GM15510 (cell line): ENCODE measurements around the gene TYRP1.

ENCODE experiments used
- POLR2A ChIP-seq: IDR thresholded peaks from 3 replicates; pipeline ENCODE4 v1.6.1; 2011; ENCODE audit warnings: borderline replicate concordance; ENCODE audit not compliant: insufficient read length; ENCODE audit errors: extremely low read depth

Gene TYRP1

DNA sequence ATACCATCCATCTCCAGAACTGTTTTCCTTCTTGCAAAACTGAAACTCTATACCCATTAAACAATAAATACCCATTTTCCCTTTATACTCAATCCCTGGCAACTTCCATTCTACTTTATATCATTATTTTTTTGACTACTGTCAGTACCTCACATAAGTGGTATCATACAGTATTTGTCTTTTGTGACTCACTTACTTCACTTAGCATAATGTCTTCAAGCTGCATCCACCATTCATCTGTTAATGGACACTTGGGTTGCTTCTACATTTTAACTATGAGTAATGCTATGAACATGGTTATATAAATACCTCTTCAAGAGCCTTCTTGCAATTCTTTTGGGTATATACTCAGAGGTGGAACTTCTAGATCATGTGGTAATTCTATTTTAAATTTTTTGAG, 11.6 kb upstream of the TYRP1 start:
- TF ChIP-seq POLR2A = no peak

DNA sequence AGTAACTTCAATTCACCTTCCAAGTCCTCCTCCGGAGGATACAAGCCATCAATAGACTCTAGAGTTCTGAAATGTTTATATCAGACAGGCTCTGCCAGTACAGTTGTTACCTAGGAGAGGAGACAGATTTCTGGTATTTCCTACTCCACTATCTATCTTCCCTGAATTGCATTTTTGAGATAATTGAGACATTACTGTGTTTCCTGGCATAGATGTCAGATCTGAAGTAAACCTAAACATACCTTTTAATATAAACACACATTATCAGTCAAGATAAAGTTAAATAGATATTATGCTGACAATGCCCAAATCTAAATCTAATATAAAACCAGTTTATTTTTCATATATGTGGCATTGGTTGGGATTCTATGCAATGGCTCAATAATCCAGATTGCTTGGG, 8.2 kb upstream of the TYRP1 start:
- TF ChIP-seq POLR2A = no peak

DNA sequence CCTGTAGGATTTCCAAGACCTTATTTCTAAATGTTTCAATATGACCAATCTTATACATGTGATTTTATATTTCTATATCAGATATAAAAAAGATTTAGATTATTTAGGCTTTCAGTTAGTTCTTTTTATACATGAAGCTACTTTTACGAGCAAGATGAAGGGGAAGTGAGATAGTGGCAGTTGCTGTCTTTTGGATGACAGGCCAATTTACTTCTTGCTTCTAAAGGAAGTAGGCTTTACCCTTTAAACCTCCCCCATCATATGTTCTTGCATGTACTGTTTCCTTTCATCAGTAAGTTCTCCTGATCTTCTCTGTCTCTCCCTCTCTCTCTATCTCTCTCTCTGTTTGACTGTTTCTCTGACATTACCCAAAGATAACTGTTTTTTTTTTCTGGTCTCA, 4.0 kb upstream of the TYRP1 start:
- TF ChIP-seq POLR2A = no peak

DNA sequence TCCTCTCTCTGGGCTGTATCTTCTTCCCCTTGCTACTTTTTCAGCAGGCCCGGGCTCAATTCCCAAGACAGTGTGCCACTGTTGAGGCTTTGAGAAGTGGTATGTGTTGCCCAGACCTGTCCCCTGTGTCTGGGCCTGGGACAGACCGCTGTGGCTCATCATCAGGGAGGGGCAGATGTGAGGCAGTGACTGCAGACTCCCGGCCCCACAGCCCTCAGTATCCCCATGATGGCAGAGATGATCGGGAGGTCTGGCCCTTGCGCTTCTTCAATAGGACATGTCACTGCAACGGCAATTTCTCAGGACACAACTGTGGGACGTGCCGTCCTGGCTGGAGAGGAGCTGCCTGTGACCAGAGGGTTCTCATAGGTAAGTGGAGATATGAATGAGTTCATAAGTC, 828 bp downstream of the TYRP1 start:
- no peak for TF ChIP-seq POLR2A

DNA sequence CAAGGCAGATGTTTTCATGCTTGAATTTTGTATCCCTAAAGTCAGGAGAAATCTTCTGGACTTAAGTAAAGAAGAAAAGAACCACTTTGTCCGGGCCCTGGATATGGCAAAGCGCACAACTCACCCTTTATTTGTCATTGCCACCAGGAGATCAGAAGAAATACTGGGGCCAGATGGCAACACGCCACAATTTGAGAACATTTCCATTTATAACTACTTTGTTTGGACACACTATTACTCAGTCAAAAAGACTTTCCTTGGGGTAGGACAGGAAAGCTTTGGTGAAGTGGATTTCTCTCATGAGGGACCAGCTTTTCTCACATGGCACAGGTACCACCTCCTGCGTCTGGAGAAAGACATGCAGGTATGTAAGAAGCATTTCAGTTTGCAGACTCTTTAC, 2.3 kb downstream of the TYRP1 start:
- TF ChIP-seq POLR2A = no peak

DNA sequence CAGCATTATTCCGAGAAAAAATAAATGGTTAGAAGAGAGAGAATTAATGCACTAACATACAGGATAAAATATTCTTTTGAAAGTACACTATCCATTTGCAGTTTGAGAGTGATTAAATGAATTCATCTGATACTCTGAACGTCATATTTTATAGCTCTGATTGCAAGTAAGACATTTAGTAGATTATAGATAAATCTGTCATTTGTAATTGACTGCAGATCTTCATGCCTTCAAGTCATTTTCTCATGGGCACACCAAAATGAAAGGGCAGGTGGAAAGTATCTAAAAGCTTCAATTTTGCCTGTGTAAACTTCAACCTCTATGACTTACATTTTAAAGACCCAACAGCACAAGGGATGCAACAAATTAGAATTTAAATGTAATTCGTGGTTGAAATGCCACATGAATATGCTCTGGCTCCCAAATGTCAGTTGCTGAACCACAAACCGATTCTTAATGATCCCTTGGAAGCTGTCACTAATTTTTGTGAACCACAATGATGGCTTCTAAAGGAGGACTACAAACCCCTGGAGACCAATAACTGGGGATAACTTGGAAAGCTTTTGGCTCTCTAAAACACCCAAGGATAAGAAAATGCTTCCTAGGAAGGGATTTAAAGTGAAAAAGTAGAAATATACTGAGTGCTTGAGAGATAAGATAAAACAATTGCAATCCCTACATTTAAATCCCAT, 3.9 kb downstream of the TYRP1 start:
- no peak for TF ChIP-seq POLR2A

DNA sequence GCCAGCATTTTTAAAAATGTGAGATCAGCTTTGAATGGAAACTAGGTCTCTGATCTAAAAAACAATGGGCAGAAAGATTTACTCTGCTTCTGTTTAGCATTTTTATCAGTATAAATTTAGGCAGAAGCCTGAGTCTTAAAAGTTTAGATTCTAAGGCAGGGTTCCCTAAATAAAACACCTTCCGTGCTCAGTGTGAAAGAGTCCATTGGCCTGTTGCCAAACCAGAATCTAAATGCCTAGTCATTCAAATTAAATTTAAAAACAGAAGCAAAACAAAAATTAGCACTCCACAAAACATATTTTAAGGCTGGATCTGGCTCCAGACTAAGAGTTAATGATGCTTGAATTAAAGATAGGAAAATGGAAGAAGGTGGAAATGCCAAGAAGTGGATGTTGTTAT, 4.5 kb downstream of the TYRP1 start:
- TF ChIP-seq POLR2A = no peak

DNA sequence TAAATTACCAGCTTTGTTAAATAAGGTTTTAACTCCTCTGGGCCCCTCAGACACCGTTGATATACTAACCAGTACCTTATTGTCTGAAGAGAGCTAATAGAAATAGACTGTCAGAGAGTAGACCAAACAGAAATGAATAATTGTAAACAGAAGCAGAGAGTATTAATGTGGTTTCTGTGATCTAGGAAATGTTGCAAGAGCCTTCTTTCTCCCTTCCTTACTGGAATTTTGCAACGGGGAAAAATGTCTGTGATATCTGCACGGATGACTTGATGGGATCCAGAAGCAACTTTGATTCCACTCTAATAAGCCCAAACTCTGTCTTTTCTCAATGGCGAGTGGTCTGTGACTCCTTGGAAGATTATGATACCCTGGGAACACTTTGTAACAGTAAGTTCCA, 5.1 kb downstream of the TYRP1 start:
- TF ChIP-seq POLR2A = no peak

DNA sequence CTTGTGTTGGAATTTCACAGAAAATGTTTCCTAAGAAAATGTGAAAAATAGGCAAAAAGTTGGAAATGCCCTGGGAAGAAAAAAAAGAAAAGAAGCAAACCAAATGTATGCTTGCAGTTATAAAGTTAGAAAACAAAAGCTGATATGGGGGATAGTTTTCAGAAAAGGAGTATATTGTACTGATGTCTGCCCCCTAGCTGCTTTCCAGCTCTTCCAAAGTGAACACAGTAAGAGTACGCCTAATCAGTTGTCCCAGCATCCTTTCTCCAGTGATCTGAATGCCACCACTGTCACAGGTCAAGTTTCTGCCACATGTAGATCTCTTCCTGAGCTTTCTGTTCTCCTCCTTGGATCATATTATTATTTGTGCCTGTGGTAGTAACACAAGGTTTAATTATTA, 5.8 kb downstream of the TYRP1 start:
- TF ChIP-seq POLR2A = no peak

DNA sequence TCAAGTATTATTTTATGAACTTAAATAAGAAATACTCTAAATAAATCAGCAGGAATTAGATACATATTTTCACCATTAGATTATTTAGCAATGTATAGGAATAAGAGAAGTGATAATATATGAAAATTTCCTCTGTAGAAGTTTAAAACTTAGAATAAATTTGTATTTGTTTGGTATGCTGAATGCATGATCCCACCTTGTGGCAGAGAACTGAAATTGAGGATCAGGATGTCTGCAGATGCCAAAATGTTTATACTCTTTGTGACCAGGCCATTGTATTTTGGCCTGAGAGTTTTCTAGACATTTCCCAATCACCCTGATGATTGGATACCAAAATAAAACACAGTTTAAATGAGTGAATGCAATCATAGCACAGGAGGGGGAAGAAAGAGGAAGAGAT, 6.3 kb downstream of the TYRP1 start:
- TF ChIP-seq POLR2A = no peak

DNA sequence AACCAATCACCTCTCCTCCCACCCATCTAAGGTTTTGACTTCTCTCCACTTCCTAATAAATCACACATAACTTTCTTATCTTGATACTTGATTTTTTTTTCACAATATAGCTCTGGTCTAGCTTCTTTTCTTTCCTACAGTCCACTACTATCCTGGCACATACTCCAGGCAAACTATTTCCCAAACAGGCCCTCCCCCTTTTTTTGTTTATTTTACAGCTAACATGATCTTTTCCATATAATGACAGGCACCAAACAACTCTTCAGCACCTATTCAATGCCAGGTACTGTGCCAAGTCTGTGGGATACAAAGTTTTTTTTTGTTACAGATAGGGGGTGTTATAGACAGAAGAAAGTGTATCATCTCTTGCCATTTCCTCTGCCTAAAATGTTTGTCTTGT, 7.9 kb downstream of the TYRP1 start:
- no peak for TF ChIP-seq POLR2A

DNA sequence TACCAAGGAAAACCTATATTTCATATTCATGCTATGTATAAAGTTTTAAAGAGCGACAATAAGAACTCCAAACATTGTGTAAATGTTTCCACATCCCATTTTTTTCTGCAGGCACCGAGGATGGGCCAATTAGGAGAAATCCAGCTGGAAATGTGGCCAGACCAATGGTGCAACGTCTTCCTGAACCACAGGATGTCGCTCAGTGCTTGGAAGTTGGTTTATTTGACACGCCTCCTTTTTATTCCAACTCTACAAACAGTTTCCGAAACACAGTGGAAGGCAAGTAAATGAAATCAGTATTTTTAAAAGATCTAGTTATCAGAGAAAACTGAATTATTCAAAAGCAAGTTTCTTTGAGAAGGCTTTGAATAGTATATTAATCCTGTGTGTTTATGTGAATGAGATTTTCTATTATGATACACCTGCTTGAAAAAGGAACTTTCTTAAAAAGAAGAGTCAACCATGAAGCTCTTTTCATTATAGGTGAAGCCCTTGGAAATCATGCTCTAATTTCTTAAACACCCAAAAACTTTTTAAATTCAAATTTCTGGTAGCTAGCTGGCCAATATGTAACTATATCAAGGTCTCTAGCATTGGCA, 9.1 kb downstream of the TYRP1 start:
- TF ChIP-seq POLR2A = no peak

DNA sequence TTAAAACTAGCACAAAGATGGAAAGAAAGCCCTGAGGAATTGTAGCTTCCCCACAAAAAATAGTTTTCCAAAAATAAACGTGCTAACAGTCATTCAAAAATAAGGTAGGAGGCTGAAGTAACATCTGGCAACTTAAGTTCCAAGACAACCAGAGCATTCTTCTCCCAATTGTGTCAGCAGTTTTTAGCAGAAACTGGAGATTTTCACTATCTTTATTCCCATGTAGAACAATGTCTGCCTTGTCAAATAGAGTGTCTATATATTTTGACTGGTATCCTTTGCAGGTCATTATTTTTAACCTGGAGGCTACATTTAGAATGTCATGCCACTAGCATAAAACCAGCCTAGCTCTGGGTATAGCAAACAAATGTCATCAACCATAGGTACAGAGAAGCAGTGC, 10.8 kb downstream of the TYRP1 start:
- no peak for TF ChIP-seq POLR2A

DNA sequence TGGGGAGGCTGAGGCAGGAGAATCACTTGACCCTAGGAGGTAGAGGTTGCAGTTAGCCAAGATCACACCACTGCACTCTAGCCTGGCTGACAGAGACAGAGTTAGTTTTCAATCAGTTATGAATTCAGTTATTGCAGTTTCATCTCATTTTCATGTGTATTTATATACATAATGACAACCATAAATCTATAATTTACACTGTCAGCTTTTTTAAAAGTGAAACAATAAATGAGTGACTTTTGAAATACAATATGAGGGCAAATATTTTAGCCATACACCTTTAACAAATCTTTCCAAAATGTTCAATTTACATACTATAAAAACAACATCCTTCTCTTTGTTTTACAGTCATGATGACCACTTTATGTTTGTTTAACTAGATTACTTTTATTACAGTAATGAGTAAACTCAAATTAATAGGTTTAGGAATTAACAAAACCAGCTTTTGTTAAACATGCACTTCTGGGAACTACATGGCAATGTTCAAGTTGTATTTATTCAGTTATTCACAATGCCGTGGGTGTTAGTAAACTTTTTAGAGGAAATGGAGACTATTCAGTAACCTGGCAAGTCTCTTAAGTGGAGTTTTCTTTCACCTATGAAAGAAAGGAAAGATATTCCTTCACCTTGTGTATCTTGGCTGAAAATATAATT, 12.7 kb downstream of the TYRP1 start:
- no peak for TF ChIP-seq POLR2A

DNA sequence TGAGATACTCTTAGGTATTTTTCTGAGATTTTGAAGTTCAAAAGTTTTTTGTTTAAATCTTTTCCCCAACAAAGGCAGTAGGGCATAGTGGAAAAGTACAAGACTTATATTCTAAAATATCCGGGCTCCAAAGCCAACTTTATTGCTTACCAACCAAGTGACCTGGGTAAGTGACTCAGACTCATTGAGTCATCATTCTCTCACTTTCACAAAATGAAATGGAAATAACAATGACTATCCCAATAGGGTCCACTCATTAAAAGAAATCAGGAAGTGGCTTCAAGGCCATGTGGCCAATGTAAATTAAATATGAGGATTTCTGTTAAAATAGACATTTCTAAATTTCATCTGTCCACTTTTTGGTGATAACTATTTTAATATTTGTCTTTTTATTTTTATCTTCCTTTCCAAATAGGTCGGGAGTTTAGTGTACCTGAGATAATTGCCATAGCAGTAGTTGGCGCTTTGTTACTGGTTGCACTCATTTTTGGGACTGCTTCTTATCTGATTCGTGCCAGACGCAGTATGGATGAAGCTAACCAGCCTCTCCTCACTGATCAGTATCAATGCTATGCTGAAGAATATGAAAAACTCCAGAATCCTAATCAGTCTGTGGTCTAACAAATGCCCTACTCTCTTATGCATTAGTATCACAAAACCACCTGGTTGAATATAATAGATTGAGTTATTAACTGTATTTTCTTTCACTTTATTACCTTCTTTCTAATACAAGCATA, 15.5 kb downstream of the TYRP1 start:
- TF ChIP-seq POLR2A = no peak
